Astrocyte (in vitro differentiated cells and primary cell): ENCODE measurements around the gene EXOSC3.
"Not testable (repeated sequence)": the region's sequence is repeated elsewhere in the genome, so short reads cannot be mapped to it uniquely, and the experiment has no call there.

Source experiments
- CTCF ChIP-seq: IDR thresholded peaks from 2 replicates; pipeline ENCODE4 v1.5.1; 2011; ENCODE audit warnings: low read depth, mild to moderate bottlenecking, inconsistent platforms, low read length, moderate library complexity; ENCODE audit not compliant: insufficient read depth
- EZH2 ChIP-seq: IDR thresholded peaks from 2 replicates; pipeline ENCODE4 v1.6.1; 2012; ENCODE audit warnings: mild to moderate bottlenecking, low read length, inconsistent platforms; ENCODE audit not compliant: insufficient read depth

GRCh38 chr9:37752112-37752511 is 32.8 kb downstream of the EXOSC3 start:
- TF ChIP-seq CTCF, EZH2: not testable (repeated sequence)
